Progenitor cell of endocrine pancreas (in vitro differentiated cells): ENCODE measurements around the gene CYP4F8. TPM values are rescaled to one million over a fixed set of nuclear protein-coding genes. Genes with fewer than 3 reads are reported as not detected.

Experiments used
- DNase-seq: peaks from one replicate; pipeline ENCODE4 v3.0.0; 2021; ENCODE audit warnings: low spot score; ENCODE audit not compliant: unreplicated experiment
- H3K27ac Mint-ChIP-seq: 2 replicates; pipeline ENCODE4 v1.8.0; 2021; ENCODE audit warnings: mild to moderate bottlenecking, moderate library complexity, mixed read lengths
- H3K27me3 Mint-ChIP-seq: 2 replicates; pipeline ENCODE4 v1.8.0; 2021; ENCODE audit warnings: mixed read lengths
- H3K36me3 Mint-ChIP-seq: 2 replicates; pipeline ENCODE4 v1.8.0; 2022; ENCODE audit warnings: mixed read lengths; ENCODE audit not compliant: insufficient read depth
- H3K4me1 Mint-ChIP-seq: 2 replicates; pipeline ENCODE4 v1.8.0; 2021; ENCODE audit warnings: low read depth, mixed read lengths
- H3K4me3 Mint-ChIP-seq: 2 replicates; pipeline ENCODE4 v1.8.0; 2021; ENCODE audit warnings: low read depth, mild to moderate bottlenecking, moderate library complexity, mixed read lengths
- H3K9me3 Mint-ChIP-seq: 2 replicates; pipeline ENCODE4 v1.8.0; 2021; ENCODE audit warnings: low read depth, mixed read lengths
- CTCF ChIP-seq: fragments of 200-600 bp; sonication (generic); IDR thresholded peaks from one replicate; pipeline ENCODE4 v1.5.0; 2021; ENCODE audit warnings: antibody characterized with exemption, mild to moderate bottlenecking; ENCODE audit not compliant: unreplicated experiment
- total RNA-seq: library from RNA; stranded (reverse); gene quantifications from 2 replicates; pipeline ENCODE4 v1.2.1, GENCODE V29; 2021

Gene CYP4F8
- total RNA-seq, 1 donor from 2014 or later: not detected

- no peak overlapping the region for H3K4me3 Mint-ChIP-seq
- no peak overlapping the region for H3K27ac Mint-ChIP-seq
- TF ChIP-seq CTCF: no peak
Measured at GRCh38 chr19:15616627-15617270, 1.7 kb downstream of the CYP4F8 start.

GRCh38 chr19:15618321-15618720, 3.3 kb downstream of the CYP4F8 start:
- DNase-seq: no peak
- peaks cover 2% of the 10 kb centered on the region for H3K36me3 Mint-ChIP-seq
- no peak overlapping the region for H3K4me3 Mint-ChIP-seq
- H3K4me1 Mint-ChIP-seq: no peaks in the 10 kb centered on the region
- no peaks in the 10 kb centered on the region for H3K27me3 Mint-ChIP-seq
- no peak for TF ChIP-seq CTCF
- H3K27ac Mint-ChIP-seq: no peak overlapping the region
- H3K9me3 Mint-ChIP-seq: peaks cover 59% of the 10 kb centered on the region

More at GRCh38 chr19:15616627-15617270, 1.7 kb downstream of the CYP4F8 start:
- DNase-seq: no peak
- Mint-ChIP-seq H3K4me1 (no peaks in the 10 kb centered on the region), H3K27me3 (no peaks in the 10 kb centered on the region), H3K9me3 (peaks cover 55% of the 10 kb centered on the region), H3K36me3 (no peaks in the 10 kb centered on the region)

GRCh38 chr19:15621801-15622200, 6.8 kb downstream of the CYP4F8 start:
- no peaks in the 10 kb centered on the region for H3K27me3 Mint-ChIP-seq
- H3K4me3 Mint-ChIP-seq: no peak overlapping the region
- peaks cover 51% of the 10 kb centered on the region for H3K9me3 Mint-ChIP-seq
- H3K4me1 Mint-ChIP-seq: no peaks in the 10 kb centered on the region
- TF ChIP-seq CTCF: no peak
- no peak for DNase-seq
- peaks cover 2% of the 10 kb centered on the region for H3K36me3 Mint-ChIP-seq
- H3K27ac Mint-ChIP-seq: no peak overlapping the region

GRCh38 chr19:15622991-15623390, 8.0 kb downstream of the CYP4F8 start:
- Mint-ChIP-seq H3K36me3 (peaks cover 2% of the 10 kb centered on the region), H3K27me3 (no peaks in the 10 kb centered on the region), H3K9me3 (peaks cover 49% of the 10 kb centered on the region), H3K27ac (no peak overlapping the region), H3K4me3 (no peak overlapping the region), H3K4me1 (no peaks in the 10 kb centered on the region)
- no peak for TF ChIP-seq CTCF
- DNase-seq: no peak

- no peak for DNase-seq
- Mint-ChIP-seq H3K27me3 (no peaks in the 10 kb centered on the region), H3K4me3 (no peak overlapping the region), H3K4me1 (no peaks in the 10 kb centered on the region), H3K36me3 (peaks cover 2% of the 10 kb centered on the region), H3K27ac (no peak overlapping the region), H3K9me3 (peaks cover 43% of the 10 kb centered on the region)
- no peak for TF ChIP-seq CTCF
Measured at GRCh38 chr19:15623711-15624318, 8.8 kb downstream of the CYP4F8 start.
